ENCODE data around the gene FCGR2B.
"Not testable (repeated sequence)": the region's sequence is repeated elsewhere in the genome, so short reads cannot be mapped to it uniquely, and the experiment has no call there.

FCGR2B gene

GRCh38 chr1:161674447-161674846 is 11.5 kb downstream of the FCGR2B start:
- H3K4me3 ChIP-seq (ENCODE audit: low read depth, low read length); POLR2A ChIA-PET; CTCF ChIA-PET: not testable (repeated sequence)

GRCh38 chr1:161674908-161675307 is 12.0 kb downstream of the FCGR2B start:
- CTCF ChIA-PET; POLR2A ChIA-PET; DNase-seq (ENCODE audit: low read depth, low spot score); H3K4me3 ChIP-seq (ENCODE audit: low read depth, low read length): not testable (repeated sequence)

More at GRCh38 chr1:161674447-161674846, 11.5 kb downstream of the FCGR2B start:
- not testable (repeated sequence) for DNase-seq (ENCODE audit: low read depth, low spot score)

GRCh38 chr1:161676441-161676840 is 13.5 kb downstream of the FCGR2B start:
- H3K4me3 ChIP-seq (ENCODE audit: low read depth, low read length): no peak overlapping the region
- DNase-seq (ENCODE audit: low read depth, low spot score): no peak
- CTCF ChIA-PET: no interaction called here
- TF ChIP-seq CTCF (IDR thresholded peaks at IDR 0.05; ENCODE audit: insufficient read depth, low read length, missing control alignments): no peak
- POLR2A ChIA-PET: no interaction called here

- CTCF ChIA-PET: no interaction called here
- no peak for DNase-seq (ENCODE audit: low read depth, low spot score)
- H3K4me3 ChIP-seq (ENCODE audit: low read depth, low read length): no peak overlapping the region
- TF ChIP-seq CTCF (IDR thresholded peaks at IDR 0.05; ENCODE audit: insufficient read depth, low read length, missing control alignments): no peak
- POLR2A ChIA-PET: no interaction called here
Observed at GRCh38 chr1:161676958-161677689, 14.2 kb downstream of the FCGR2B start.

GRCh38 chr1:161678500-161678899 is 15.6 kb downstream of the FCGR2B start:
- no peak overlapping the region for H3K4me3 ChIP-seq (ENCODE audit: low read depth, low read length)
- ChIA-PET CTCF (no interaction called here), POLR2A (no interaction called here)
- TF ChIP-seq CTCF (IDR thresholded peaks at IDR 0.05; ENCODE audit: insufficient read depth, low read length, missing control alignments): no peak
- no peak for DNase-seq (ENCODE audit: low read depth, low spot score)

- no peak for TF ChIP-seq CTCF (IDR thresholded peaks at IDR 0.05; ENCODE audit: insufficient read depth, low read length, missing control alignments)
- ChIA-PET CTCF (interaction anchor here (0.7 kb wide), 1 partner anchor 12 kb away, joined by 3 read pairs; no protein-coding TSS in a partner anchor), POLR2A (no interaction called here)
- no peak for DNase-seq (ENCODE audit: low read depth, low spot score)
- H3K4me3 ChIP-seq (ENCODE audit: low read depth, low read length): no peak overlapping the region
Observed at GRCh38 chr1:161681879-161682278, 18.9 kb downstream of the FCGR2B start.

- DNase-seq (ENCODE audit: low read depth, low spot score): no peak
- POLR2A ChIA-PET: no interaction called here
- no peak for TF ChIP-seq CTCF (IDR thresholded peaks at IDR 0.05; ENCODE audit: insufficient read depth, low read length, missing control alignments)
- CTCF ChIA-PET: interaction anchor here (1.1 kb wide), 1 partner anchor 50 kb away, joined by 3 read pairs; no protein-coding TSS in a partner anchor
- no peak overlapping the region for H3K4me3 ChIP-seq (ENCODE audit: low read depth, low read length)
Observed at GRCh38 chr1:161688946-161689345, 26.0 kb downstream of the FCGR2B start.

All from AG04449 (cell line).